ENCODE measurements around the gene FBXO41.

FBXO41 gene

DNA sequence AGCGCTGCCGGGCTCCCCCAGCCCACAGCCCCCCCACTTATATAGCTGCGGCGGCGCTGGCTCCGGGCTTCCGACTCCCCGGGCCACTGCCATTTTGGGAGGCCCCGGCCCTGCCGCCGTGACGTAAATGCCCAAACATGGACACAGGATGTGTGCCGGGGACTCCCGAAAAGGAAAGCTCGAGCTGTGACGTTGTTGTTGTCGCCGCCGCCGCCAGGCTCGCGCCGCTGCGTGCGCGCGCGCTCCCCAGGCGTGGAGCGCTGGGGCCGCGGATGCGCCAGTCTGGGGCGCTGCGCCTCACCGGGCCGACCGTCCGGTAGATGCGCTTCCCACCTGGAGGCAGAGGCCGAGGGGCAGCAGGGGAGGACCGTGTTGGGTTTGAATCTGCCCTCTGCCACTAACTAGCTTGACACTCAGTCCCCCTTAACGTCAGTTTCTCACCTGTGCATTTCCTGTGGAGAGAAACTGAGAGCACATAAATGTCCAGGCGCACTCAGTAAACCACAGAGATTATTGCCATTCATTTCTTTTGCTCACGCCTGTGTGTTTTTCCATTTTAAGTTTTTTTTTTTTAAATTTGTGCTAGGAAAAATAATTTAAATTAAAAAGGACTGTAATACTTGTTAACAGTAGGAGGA, 9.4 kb upstream of the FBXO41 start, which contains the start of gene EGR4:
Gene EGR4 (minus strand): TSS at position 15 of the 638 bp plus-strand sequence. CDS start 231 bp downstream, outside the sequence.
- TF ChIP-seq, protein P1, sequence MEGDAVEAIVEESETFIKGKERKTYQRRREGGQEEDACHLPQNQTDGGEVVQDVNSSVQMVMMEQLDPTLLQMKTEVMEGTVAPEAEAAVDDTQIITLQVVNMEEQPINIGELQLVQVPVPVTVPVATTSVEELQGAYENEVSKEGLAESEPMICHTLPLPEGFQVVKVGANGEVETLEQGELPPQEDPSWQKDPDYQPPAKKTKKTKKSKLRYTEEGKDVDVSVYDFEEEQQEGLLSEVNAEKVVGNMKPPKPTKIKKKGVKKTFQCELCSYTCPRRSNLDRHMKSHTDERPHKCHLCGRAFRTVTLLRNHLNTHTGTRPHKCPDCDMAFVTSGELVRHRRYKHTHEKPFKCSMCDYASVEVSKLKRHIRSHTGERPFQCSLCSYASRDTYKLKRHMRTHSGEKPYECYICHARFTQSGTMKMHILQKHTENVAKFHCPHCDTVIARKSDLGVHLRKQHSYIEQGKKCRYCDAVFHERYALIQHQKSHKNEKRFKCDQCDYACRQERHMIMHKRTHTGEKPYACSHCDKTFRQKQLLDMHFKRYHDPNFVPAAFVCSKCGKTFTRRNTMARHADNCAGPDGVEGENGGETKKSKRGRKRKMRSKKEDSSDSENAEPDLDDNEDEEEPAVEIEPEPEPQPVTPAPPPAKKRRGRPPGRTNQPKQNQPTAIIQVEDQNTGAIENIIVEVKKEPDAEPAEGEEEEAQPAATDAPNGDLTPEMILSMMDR (IDR thresholded peaks at IDR 0.05; ENCODE audit: low read depth, low read length, missing control alignments): no peak
- no peak for DNase-seq (ENCODE audit: extremely low read depth, low read depth)
- H3K4me3 ChIP-seq (replicated peaks; ENCODE audit: low read depth, low read length): peak within 1 kb of the TSS; percentile 31

- TF ChIP-seq, protein P1 (IDR thresholded peaks at IDR 0.05; ENCODE audit: low read depth, low read length, missing control alignments): no peak
- H3K4me3 ChIP-seq (replicated peaks; ENCODE audit: low read depth, low read length): peak overlapping the region; percentile 31
- DNase-seq (ENCODE audit: extremely low read depth, low read depth): no peak
These were observed 8.7 kb upstream of the FBXO41 start for GRCh38 chr2:73292906-73293533.

GRCh38 chr2:73292316-73292905, 8.1 kb upstream of the FBXO41 start:
- DNase-seq (ENCODE audit: extremely low read depth, low read depth): no peak
- TF ChIP-seq, protein P1 (IDR thresholded peaks at IDR 0.05; ENCODE audit: low read depth, low read length, missing control alignments): no peak
- no peak overlapping the region for H3K4me3 ChIP-seq (replicated peaks; ENCODE audit: low read depth, low read length)

- DNase-seq (ENCODE audit: extremely low read depth, low read depth): no peak
- H3K4me3 ChIP-seq (replicated peaks; ENCODE audit: low read depth, low read length): no peak overlapping the region
- TF ChIP-seq, protein P1 (IDR thresholded peaks at IDR 0.05; ENCODE audit: low read depth, low read length, missing control alignments): no peak
These were observed 7.4 kb upstream of the FBXO41 start for GRCh38 chr2:73291461-73292315.

DNA sequence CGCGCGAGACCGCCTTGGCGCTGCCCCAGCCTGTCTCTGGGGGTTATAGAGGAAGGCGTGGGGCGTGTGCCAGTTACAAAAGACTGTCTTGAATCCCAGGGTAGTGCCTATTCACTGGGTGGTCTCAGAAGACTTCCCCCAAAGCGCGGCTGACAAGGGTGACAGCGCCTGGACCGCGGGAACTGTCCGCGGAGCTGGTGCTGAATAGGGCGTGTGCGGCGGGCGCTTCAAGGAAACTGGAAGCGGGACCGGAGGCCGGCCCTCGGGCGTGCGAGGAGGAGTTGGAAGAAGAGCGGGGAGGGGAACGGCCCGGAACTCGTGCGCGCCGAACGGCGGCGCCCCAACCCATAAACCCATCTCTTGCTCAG, 6.8 kb upstream of the FBXO41 start:
- no peak overlapping the region for H3K4me3 ChIP-seq (replicated peaks; ENCODE audit: low read depth, low read length)
- no peak for DNase-seq (ENCODE audit: extremely low read depth, low read depth)
- TF ChIP-seq, protein P1 (IDR thresholded peaks at IDR 0.05; ENCODE audit: low read depth, low read length, missing control alignments): no peak

- no peak overlapping the region for H3K4me3 ChIP-seq (replicated peaks; ENCODE audit: low read depth, low read length)
- no peak for DNase-seq (ENCODE audit: extremely low read depth, low read depth)
- TF ChIP-seq, protein P1 (IDR thresholded peaks at IDR 0.05; ENCODE audit: low read depth, low read length, missing control alignments): peak; percentile 72
These were observed 6.0 kb upstream of the FBXO41 start for GRCh38 chr2:73290049-73290839.

All from HFF-Myc (cell line).